GM19035 (cell line): ENCODE data around the gene GATA3.

Experiments
- ATAC-seq: cut with Tn5 transposase; IDR thresholded peaks from one replicate; pipeline ENCODE4 v1.9.1; 2021; ENCODE audit not compliant: unreplicated experiment

Gene GATA3

DNA sequence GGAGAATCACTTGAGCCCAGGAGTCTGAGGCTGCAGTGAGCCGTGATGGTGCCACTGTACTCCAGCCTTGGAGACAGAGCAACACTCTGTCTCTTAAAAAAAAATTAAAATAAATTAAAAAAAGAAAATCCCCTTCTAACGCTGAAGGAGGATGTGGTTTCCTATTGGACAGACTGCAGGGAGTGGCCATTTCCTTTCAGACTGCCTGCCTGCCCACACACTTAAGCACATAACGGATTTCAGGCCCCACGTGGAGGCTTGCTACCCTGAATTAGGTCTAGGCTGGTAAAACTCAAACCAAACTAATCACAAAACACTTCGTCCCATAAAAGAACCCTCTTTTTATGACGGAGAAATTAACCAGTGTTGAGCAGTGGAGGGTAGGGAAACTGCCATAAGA, 34.0 kb downstream of the GATA3 start:
- ATAC-seq, result peak; percentile 83

DNA sequence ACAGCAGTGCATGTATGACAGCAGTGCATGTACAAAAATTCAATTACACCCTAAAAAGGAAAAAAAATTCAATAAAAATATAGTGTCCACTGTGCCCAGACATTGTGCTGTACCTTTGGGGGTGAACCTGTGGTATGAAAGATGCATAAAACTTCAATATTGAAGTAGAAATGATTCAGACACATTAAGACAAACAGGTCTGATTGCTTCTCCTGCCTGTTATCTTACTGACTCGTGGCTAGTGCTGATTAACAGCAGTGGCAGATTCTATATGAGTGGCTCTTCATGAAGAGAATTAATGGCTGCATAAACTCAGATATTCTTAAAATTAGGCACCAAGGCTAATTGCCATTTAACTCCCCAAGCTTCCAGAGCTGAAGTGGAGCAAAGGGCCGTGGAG, 37.9 kb downstream of the GATA3 start:
- ATAC-seq, result no peak

DNA sequence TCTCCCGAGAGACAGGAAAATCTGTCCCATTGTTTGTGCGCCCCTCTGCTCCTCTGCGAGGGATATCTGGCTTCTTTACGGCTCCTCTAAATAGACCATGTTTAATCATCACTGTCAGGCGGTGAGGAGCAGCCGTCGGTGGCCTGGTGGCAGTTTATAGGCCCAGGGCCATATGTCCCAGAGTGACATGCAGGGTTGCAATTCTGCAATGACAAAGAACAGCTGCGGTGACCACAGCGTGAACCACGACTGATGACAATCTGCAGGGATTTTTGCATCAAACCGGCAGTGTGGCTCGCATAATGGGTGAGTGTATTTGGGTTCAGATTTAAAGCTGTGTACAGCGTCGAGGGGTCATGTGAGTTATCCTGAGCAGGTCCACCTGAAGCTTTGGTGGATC, 41.5 kb downstream of the GATA3 start:
- ATAC-seq, result no peak

DNA sequence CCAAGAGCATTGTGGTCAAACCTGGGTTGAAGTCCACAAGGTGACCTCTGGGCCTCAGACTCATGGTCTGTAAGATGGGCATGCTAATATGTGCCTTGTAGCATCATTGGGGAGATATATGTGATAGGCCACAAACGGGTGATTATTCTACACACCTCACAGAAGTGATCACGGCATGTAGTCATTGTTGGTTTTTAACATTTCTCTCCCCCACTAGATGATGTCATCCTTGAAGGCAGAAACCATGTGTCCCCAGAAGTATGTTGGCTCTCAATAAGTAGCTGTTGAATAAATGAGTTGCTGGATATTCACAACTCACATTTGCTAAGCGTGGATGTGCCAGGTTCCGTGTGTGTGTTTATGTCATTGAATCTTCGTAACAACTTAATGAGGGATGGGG, 42.4 kb downstream of the GATA3 start:
- no peak for ATAC-seq

DNA sequence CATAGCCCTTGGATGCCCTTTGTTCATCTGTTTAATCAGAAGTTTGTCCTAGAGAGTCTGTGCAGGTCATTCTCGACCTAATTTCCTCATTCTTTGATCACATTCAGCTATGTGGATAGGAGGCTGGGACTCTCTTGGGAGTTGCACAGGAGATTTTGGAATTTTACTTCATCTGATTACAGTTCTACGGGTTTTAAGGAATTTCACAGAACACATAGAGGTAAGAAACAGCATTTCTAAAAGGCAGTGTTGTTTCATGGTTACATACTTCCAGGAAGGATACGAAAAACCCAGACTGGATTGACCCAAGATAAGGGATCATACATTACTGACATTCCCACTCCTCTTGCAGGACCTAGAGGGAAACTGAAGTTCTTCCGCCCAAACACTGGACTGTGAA, 45.9 kb downstream of the GATA3 start:
- ATAC-seq, result no peak

DNA sequence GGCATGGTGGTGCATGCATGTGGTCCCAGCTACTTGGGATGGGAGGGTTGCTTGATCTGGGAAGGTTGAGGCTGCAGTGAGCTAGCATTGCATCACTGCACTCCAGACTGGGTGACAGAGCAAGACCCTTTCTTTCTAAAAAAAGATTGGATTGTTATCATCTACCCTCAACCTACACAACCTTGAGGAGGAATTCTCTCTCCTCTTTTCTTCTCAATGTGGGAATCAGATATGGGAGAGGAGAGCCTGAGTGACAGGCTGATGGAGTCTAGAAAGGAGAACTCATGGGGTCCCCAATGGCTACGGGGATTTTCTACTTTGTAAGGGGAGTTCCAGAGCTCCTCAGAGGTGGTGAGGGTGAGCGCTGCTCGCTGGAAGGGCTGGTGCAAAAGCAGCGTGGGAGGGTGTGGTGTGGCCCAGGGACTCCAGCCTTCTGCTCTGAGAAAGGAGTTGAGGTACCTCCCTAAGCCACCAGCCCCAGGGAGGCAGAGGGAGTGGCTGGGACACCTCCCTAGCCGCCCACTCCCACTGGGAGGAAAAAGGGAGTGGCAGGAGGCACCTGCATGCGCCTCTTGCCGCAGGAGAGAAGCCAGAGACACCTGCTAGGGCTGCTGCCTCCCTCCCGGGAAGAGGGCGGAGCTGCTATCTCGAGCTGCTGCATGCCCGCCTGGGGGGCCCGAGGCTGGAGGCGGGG, 48.4 kb downstream of the GATA3 start:
- peak; percentile 65 for ATAC-seq

DNA sequence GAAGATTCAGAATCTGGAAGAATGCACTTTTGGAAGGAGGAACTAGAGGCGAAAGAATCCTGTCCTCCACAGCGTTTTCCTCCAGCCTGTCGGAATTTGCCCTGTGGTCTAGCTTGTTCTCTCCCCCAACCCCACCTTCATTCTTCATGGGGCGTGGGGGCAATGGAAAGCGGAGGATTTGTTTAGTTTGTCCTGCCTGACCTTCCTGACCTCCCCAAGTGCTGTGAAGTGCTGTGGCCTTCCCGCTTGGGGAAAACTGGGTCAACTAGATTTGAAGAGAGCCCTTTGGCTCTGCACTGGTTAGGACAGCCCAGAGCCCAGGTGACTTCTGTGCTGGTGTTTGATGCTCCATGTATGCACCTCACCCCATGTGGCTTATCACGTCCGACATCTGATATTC, 49.1 kb downstream of the GATA3 start:
- ATAC-seq, result no peak

DNA sequence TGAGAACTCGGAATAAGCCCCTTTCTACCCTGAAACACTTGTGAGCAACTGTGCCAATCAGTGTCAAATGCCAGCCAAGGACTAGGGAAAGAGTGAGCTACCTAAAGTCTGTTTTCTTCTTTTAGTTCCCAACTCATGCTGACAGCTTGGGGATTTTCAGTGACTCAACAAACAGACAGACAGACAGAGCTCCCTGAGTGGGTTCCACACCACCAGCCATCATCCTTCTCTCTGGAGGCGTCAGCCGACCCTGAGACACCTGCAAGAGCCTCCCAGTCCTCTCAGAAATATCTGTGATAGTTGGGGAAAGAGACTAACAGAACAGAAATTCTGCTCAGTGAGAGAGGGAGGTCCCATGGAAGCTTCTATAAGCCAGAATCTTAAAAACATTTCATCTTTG, 49.5 kb downstream of the GATA3 start:
- ATAC-seq, result no peak

DNA sequence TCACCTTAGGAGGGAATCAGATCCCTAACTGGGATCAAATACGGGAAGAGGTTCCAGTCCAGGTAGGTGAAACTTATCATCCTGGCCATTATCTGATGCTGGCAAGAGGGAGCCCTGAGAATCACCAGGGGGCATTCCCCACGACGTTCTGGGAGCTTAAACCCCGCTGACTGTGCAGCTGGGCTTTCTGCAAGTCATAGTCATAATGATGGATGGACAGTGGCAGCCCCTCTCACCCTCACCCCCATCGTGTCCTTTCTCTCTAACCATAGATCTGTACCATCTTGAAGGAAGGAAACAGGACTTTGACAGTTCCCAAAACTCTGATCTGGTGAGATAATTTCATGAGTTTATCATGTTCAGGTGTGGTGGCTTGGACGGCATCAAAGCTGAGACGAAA, 50.2 kb downstream of the GATA3 start:
- no peak for ATAC-seq

DNA sequence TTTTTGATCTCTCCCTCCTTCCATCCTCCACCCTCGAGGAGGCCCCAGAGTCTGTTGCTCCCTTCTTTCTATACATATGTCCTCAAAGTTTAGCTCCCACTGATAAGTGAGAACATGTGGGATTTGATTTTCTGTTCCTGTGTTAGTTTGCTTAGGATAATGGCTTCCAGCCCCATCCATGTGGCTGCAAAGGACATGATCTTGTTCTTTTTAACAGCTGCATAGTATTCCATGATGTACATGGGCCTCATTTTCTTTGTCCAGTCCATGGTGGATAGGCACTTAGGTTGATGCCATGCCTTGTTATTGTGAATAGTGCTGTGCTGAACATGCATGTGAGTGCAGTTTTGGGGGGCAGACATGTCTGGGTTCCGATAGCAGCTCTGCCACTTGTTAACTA, 51.4 kb downstream of the GATA3 start:
- ATAC-seq, result no peak

DNA sequence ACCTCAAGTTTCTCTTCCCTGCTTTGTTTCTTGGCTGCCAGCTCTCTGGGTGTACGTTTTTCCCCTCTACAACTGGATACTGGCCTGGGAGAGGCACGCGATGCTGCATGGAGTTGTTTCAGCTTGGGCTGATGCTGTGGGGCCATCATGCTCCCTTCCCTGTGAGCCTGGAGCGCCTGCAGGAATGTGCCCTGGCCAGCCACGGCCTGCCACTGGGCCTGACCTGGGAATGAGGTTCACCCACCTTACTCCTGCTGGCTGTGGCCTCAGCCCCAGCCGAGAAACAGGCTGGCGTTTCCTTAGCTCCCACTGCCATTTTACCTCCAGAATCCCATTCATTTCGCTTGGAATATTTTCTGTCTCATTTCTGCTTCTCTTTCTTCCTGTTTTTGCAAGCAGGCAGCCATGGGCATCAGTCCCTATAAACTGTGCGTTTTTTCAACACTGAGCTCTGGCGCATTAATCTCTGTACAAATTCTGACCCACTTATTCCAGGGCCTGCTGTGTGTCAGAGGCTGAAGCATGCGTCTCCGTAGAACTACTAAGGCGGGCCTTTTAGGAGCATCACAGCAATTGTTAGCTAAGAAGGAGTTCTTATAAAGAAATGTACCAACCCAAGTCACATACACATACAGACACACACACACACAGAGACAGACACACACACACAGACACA, 57.9 kb downstream of the GATA3 start:
- no peak for ATAC-seq

DNA sequence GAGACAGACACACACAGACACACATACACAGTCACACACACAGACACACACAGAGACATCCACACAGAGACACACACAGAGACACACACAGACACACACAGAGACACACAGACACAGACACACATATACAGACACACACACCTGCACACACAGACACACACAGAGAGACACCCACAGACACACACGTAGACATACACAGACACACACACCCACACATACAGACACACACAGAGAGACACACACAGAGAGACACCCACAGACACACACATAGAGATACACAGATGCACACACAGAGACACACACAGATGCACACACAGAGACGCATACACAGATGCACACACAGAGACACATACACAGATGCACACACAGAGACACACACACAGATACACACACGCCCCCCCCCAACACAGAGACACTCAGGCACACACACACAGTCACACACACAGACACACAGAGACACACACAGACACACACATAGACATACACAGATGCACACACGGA, 58.5 kb downstream of the GATA3 start:
- ATAC-seq, result no peak

DNA sequence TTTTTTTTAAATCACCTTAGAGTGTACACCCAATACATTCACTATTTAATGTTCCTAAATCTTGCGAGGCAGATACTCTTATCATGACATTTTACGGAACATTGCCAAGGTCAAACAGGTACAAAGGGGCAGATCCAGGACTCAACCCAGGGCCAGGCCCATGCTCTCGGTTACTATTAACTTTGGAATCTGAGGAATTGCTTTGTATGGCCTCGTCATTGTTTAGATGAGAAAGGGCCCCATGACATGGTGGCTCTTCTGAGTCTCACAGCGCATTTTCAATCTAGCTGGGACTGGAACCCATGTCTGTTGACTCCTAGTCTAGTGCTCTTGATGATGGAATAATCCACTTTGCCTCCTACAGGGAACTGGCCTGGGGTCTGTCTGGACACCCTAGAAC, 59.1 kb downstream of the GATA3 start:
- ATAC-seq, result no peak

DNA sequence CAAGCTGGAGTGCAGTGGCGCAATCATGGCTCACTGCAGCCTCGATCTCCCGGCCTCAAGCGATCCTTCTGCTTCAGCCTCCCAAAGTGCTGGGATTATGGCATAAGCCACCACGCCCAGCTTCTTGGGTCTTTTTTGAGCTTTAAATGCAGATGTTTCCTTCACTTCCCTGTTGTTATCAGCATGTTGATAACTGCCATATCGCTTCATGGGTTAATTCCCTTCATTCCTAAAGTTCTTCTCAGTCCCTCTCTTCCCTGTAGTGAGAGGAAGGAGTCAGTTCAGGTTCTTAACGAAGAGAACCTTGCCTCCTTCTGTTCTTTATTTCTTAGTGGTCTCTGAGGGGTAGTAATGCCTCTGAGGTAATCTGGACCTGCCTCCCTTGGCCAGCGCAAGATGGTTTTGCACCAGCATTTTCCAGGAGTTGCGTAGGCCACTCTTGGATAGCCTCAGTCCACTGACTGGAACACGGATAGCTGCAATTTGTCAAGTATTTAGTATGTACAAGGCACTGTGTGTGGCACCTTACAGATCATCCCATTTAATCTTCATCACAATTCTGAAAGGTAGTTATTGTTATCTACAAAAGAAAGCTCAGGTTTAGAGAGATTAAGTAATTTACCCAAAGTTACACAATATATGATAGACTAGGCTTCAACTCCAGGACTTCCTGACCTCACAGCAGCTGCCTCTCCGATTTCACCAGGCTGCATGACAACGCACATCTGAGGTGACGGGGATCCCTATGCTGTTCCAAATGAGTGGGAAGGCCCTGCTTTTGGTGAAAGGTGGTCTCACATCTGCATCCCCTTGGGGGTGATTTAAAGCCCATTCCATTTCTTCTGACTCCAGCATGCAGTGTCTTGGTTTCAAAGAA, 60.5 kb downstream of the GATA3 start:
- no peak for ATAC-seq

DNA sequence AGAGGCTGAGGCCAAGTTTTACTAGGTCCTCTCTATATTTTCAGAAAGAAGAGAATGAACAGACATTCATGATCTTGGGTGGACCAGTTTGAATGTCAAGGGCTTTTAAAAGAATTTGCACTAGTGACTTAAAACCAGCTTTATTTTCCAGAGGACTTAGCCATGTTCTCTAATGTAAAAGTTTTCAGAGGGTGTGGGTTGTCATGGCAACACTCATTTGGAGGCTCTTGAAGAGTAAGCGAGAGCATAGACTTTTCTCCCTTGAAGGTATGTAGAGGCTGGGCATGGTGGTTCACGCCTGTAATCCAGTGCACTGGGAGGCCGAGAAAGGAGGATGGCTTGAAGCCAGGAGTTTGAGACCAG, 61.1 kb downstream of the GATA3 start:
- no peak for ATAC-seq

DNA sequence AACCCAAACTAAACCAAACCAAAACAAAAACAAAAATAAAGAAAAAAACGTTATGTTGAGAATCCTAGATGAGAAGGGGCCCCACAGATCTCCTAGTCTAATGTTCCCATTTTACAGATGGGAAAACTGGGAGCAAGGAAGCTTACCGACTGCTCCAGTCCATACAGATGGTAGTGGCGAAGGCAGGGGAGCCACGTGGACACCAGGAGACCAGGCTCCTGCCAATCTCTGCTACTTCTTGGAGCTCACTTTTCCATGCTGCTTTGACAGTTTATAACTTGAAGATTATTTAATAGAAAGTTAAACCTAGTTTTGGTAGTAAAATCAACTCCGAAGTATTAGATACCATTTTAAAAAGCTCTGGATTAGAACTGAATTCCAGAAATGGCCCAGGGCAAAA, 62.0 kb downstream of the GATA3 start:
- no peak for ATAC-seq

DNA sequence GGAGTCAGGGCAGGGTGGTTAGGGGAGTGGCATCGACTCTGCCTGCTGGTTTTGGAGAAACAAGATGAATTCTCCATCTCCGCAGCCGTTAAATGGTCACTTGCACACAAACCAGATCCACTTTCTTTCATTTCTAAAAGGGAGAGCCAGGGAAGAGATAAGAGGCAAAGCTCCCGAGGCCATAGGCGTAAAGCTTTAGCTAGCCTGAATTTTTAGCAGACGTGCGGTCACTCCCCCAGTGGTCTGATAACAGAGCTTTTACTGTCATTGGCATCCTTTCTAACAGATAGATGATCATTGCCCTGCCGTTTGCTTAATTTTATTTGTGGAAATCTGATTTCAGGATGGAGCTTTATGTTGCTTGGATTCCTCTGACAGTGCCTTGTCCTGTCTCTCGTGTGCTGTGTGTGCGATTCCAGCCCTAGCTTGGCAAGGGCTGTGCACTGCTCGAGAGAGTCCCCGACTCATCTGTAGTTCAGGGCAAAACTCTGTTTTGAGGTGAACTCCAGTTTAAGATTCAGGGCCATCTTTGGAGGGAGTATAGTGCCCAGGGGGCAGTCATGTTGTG, 62.5 kb downstream of the GATA3 start:
- no peak for ATAC-seq

DNA sequence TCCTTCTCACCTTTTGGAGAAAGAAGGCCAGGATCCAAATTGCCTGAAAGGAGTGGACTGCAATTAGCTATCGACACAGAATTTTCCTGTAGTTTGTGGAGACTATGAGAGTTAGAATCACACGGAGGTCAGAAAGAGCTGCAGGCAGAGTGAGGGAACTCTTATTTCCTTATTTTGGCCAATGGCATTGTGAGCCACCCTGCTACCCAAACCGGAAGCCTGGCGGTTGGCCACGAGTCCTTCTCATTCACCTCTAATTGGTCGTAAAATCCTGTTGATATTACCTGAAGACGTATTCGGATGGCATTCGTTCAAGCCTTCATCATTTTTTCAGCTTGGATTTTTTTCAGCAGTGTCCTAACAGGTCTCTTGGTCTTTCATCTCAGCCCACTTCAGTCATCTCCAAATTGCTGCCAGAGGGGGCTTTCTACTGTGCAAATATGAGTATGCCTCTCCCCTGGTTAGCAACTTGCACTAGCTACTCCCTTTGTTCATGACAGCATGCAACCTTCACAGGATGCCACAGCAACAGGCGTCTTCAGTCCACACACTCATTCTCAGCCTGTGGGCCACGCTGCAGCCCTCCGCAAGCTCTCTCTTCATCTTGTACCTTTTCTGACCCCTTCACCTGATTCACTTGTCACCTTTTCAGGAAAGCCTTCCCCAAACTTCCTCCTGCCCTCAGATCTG, 66.9 kb downstream of the GATA3 start:
- no peak for ATAC-seq

DNA sequence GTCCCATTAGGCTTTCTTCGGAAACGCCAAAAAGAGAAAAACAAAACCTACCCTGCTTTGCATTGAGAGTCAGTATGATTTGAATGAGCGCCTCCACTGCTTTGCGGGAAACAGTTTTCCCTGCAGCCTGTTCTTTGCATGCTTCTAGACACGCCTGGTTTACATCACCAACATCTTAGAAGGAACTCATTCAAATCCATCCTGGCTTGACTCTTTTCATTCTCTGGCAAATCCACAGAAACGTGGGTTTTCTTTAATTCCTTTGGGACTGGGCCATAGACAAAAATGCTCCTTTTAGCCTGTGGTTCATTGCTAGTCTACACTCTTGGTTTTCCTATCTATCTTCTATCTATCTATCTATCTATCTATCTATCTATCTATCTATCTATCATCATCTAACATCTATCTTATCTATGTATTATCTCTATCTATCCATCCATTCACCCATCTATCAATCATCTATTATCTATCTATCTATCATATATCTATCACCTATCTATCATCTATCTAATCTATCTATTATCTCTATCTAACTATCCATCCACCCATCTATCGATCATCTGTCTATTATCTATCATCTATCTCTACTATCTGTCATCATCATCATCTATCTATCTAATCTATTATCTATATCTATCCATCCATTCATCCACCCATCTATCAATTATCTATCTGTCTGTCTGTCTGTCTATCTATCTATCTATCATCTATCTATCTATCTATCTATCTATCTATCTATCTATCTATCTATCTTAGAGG, 68.3 kb downstream of the GATA3 start:
- no peak for ATAC-seq

DNA sequence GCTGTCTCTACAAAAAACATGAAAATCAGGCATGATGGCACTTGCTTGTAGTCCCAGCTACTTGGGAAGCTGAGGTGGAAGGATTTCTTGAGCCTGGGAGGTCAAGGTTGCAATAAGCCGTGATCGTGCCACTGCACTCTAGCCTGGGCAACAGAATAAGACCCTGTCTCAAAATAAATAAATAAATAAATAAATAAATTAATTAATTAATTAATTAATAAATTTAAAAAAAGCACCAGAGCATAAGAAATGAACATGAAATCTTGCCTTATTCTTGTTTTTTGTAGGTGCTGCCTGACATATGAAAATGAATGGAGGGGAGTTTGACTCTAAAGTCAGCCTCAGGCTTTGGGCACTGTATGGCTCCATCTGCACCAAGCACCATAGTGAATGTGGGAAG, 69.9 kb downstream of the GATA3 start:
- no peak for ATAC-seq
